HG02943 (cell line): ENCODE measurements around the gene UBAC2.

Source experiments
- ATAC-seq: cut with Tn5 transposase; IDR thresholded peaks from one replicate; pipeline ENCODE4 v1.9.1; 2021; ENCODE audit warnings: mild to moderate bottlenecking, low read depth, moderate library complexity; ENCODE audit not compliant: unreplicated experiment

Gene UBAC2

DNA sequence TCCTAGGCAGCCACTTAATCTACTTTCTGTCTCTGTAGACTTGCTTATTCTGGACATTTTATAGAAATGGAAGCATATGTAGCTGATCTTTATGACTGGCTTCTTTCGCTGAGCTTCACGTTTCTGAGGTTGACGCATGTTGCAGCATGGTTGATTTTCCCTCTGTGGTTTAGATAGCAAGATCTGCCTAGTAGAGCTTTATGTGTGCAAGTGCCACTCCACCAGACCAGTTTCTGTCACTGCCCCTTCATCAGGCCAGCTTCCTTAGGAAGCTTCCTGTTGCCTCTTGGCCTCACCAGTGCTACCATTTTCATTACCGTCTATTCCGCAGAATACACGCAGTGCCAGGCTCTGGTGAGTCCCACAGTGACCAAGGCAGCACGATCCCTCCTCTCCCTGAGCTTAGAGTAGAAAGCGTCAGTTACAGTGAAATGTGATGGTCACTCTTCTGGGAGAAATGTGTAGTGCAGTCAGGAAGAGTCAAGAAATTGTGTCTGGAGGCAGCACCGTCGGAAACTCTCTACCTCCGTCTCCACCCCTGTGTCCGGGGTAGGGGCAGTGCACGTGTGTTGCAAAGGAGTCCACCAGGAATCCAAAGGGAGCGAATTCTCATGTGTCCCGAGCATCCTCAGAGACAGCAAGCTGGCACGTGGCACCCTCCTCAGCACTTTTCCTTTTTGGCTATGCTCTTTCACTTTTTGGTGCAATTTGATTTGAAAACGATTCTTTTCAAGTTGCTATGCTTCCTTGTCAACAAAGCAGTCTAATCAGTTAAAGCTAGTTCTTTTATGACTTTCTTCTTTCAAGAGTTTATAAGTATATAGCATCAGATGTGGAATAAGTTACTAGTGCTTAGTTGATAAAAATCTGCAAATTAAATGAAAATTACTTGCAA, 151.9 kb downstream of the UBAC2 start:
- no peak for ATAC-seq

DNA sequence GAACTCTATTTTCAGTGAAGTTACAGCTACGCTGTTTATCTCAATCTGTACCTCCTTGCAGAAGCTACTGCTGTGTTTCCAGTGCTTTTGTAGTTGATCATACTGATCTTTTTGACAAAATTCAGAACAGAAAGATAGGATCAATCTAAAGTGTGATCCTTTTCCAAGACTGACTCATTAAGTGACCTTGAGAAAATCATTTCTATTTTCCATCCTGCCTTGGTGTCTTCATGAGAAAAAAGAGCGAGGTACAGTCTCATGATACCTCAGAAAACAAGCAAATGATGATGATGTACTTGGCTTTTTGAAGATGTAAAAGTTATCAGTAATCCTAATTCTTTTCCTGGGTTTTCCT, 152.6 kb downstream of the UBAC2 start:
- ATAC-seq = no peak

DNA sequence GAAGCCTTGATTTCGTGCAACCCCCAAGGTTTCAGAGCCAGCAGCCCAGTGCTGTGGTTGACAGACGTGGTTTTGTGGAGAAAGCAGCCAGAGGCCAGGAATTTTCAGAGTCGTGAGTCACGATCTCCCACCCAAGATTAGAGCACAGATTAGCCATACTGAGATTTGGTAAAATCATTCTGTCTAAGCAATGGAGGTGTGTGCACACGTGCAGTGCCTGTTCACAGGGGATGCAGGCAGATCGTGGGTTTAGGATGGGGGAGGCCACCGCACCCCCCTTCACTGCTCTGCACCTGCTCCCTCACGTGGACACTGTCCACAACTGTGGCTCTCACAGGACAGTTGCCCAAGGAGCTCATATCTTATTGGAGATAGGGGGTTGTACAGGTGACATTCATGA, 153.2 kb downstream of the UBAC2 start:
- ATAC-seq = no peak

- no peak for ATAC-seq
Observed at GRCh38 chr13:99354371-99354951, 153.8 kb downstream of the UBAC2 start.

- no peak for ATAC-seq
Observed at GRCh38 chr13:99355267-99356011, 154.8 kb downstream of the UBAC2 start.

DNA sequence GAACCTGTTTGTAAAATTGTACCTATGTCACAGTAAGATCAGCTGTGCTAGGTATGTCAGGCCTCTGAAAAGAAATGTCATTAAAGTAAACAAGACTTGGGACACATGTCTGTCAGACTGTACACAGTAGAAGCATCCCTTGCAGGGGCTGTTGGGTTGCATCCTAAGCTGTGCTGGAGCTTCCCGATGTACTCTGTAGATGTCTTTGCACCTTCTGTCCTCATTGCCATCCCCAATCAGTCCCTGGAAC, 155.3 kb downstream of the UBAC2 start:
- ATAC-seq = no peak

DNA sequence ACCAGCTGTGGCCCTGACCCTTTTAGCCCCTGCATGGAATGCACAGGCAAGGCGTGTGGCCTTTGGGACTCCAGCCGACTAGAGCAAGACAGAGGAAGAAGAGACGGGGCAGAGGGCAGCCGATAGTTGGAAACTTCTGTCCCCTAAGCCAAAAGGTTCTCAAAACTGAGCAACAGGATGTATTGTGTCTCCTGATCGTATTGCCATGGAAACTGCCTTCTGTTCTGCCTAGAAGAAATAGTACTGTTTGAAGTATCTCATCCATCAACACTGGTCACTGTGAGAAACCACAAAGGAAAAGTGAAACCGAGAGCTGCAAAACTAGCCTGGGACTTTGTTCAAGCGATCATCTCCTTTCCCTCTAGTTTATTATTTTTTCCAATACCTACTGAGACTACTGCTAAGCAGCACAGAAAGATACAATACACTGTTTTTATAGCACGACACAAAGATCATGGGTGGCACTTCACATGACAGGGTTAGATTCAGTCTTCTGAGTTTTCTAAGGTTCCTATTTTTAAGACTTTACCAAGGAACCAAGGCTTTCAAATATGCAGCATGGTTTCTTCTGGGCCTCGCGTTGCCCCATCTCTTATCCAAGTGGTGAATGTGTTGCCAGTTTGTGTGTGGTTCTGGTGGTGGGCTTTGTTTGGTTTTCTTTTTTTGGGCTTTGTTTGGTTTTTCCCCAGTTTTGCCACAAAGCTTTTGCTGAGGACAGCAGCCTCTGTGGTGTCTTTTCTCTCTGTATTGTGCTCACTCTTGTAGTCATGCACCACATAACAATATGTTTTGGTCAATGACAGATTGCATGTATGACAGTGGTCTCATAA, 155.8 kb downstream of the UBAC2 start:
- ATAC-seq = peak; percentile 59

DNA sequence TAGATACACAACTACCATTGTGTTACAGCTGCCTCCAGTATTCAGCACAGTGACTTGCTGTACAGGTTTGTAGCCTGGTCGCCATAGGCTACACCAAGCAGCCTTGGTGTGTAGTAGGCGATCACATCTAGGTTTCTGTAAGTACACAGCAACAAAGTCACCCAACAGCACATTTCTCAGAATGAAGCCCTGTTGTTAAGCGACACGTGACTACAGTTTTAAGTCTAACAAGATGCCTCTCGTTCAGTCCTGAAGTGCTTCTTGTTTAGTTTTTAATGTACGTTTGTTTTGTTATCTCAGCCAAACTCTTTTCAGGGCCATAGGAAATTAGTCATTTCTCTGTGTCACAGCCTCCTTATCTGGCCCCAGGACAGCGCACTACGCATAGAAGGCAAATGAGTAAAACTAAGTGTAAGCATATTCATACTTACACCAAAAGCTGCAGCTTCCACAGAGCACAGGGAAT, 156.5 kb downstream of the UBAC2 start:
- ATAC-seq = peak; percentile 12

GRCh38 chr13:99357941-99358340, 157.3 kb downstream of the UBAC2 start:
- ATAC-seq = no peak

DNA sequence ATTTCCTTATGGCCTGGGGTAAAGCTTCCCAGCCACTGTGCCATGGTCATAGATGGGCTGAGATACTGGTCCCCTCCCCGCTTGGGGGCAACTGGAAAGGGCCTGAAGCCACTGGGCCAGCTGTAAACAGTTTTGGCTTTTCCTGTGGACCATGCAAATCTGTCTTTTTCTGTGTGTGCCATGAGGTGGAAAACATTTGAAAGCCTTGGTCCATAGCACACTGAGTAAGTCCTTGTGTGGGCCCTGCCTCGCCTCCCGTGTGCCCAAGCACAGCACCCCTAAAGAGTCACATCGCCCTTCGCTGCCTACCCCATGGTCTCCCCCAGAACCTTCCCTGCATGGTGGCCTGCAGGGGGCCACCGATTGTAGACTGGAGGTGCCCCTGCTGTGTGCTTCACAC, 158.9 kb downstream of the UBAC2 start:
- ATAC-seq = no peak

GRCh38 chr13:99360696-99361095, 160.0 kb downstream of the UBAC2 start:
- no peak for ATAC-seq

- no peak for ATAC-seq
Observed at GRCh38 chr13:99361197-99361596, 160.5 kb downstream of the UBAC2 start.

DNA sequence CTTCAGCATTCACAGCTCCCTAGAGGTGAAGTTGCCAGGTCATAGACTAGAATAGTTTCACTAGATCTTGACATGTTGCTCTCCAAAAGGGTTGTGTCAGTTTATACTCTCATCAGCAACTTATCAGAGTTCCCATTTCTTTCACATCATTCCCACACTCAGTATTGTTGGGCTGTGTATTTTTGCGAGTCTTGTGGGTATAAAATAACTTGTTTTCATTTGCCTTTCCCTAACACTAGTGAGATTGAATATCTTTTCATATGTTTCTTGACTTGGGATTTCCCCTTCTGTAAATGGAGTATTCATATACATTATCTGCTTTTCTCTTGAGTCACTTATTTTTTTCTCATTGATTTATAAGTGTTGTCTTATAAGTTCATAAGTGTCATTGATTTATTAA, 161.7 kb downstream of the UBAC2 start:
- no peak for ATAC-seq

DNA sequence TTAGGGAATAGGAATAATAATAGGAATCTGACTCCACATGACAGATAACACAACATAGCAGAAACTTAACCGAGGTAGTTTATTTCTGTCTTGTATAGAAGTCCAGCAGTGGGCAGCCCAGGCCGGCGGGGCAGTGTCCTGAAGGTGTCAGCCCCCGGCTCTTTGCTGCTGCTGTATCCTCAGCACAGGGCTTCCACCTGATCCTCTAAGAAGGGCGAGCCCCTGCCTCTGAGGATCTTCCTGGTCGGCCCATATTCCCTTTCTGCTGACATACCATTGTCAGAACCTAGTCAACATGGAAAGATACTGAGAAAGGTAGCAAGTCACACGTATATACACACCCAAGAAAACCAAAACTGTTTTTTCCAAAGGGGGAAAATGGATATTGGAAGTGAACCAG, 162.7 kb downstream of the UBAC2 start:
- ATAC-seq = no peak

- no peak for ATAC-seq
Observed at GRCh38 chr13:99363949-99364348, 163.3 kb downstream of the UBAC2 start.

- ATAC-seq = no peak
Observed at GRCh38 chr13:99366075-99366987, 165.7 kb downstream of the UBAC2 start.

DNA sequence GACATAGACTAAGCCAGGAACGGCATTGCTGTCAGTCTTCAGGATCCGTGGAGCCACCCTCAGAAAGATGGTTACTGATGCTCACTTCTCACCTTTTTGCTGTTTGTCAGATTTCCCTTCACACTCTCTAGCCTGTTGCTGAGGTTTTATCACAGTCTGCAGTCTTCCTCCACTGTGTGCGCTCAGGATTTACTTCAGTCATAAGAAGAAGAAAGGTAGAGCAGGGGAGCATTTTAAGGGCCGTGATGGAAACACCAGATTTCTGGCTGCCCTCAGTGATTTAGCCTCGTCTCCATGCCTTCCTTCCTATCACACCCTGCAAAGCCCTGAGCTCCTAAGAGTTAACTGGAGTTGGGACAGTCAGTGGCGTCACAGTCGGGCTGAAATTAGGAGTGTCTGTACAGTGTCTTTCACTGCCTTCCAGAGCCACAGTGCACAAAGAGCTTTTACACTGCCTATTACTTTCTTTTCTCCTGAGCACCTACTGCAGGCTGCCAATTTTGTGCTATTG, 166.5 kb downstream of the UBAC2 start:
- ATAC-seq = no peak

GRCh38 chr13:99367663-99368448, 167.2 kb downstream of the UBAC2 start:
- ATAC-seq = no peak
